Inflammatory macrophage (primary cell): ENCODE measurements around the gene DUSP18.
"Not testable (repeated sequence)": the region's sequence is repeated elsewhere in the genome, so short reads cannot be mapped to it uniquely, and the experiment has no call there.

Experiments
- DNase-seq, 2 donors: peaks; one replicate each; pipeline ENCODE4 v3.0.0-alpha.2; 2020 to 2022
- total RNA-seq, 18 experiments: gene quantifications; one replicate each; lab custom pipeline; 2026; ENCODE audit warnings: mixed read lengths in 6 of 18, inconsistent platforms in 2 of 18; lab: John Stamatoyannopoulos, UW

DUSP18 gene
- 13.3 to 31.6 (median 19.5) reads per million in 18 experiments for total RNA-seq

- peak; percentile 93 for DNase-seq
These were observed at the start of gene DUSP18 for GRCh38 chr22:30667494-30668385. Gene DUSP18 (minus strand): TSS chr22:30667875. CDS start chr22:30664003, 3,872 bp downstream.

- DNase-seq = no peak
These were observed 46.4 kb upstream of the DUSP18 start for GRCh38 chr22:30714062-30714461.

- DNase-seq = no peak
These were observed 44.4 kb upstream of the DUSP18 start for GRCh38 chr22:30712094-30712493.

GRCh38 chr22:30709980-30710379, 42.3 kb upstream of the DUSP18 start:
- not testable (repeated sequence) for DNase-seq

GRCh38 chr22:30705710-30706651, 38.3 kb upstream of the DUSP18 start:
- DNase-seq = no peak

- DNase-seq = no peak
These were observed 37.3 kb upstream of the DUSP18 start for GRCh38 chr22:30704978-30705377.

GRCh38 chr22:30702856-30703255, 35.2 kb upstream of the DUSP18 start:
- no peak for DNase-seq

- DNase-seq = no peak
These were observed 34.2 kb upstream of the DUSP18 start for GRCh38 chr22:30701872-30702271.

GRCh38 chr22:30697975-30698374, 30.3 kb upstream of the DUSP18 start:
- no peak for DNase-seq

GRCh38 chr22:30695871-30696655, 28.4 kb upstream of the DUSP18 start:
- no peak for DNase-seq

- no peak for DNase-seq
These were observed 27.7 kb upstream of the DUSP18 start for GRCh38 chr22:30695351-30695851.

GRCh38 chr22:30694640-30695350, 27.1 kb upstream of the DUSP18 start, which contains the start of gene OSBP2:
Gene OSBP2 (plus strand): TSS chr22:30694874. CDS start chr22:30694910, 36 bp downstream.
- peak; percentile 21 to 43 for DNase-seq

GRCh38 chr22:30694171-30694639, 26.5 kb upstream of the DUSP18 start:
- DNase-seq = peak; percentile 33 to 67

- no peak for DNase-seq
These were observed 23.5 kb upstream of the DUSP18 start for GRCh38 chr22:30691204-30691603.

GRCh38 chr22:30689622-30690021, 21.9 kb upstream of the DUSP18 start:
- DNase-seq = no peak

- no peak for DNase-seq
These were observed 19.7 kb upstream of the DUSP18 start for GRCh38 chr22:30687358-30687757.

GRCh38 chr22:30685178-30685577, 17.5 kb upstream of the DUSP18 start:
- DNase-seq = no peak

- DNase-seq = no peak
These were observed 14.2 kb upstream of the DUSP18 start for GRCh38 chr22:30681831-30682230.

GRCh38 chr22:30680991-30681770, 13.5 kb upstream of the DUSP18 start:
- peak; percentile 58 to 85 for DNase-seq
